HG02970 (cell line): Measurements from ENCODE around the gene SSR4.

ENCODE experiments used
- ATAC-seq: cut with Tn5 transposase; IDR thresholded peaks from one replicate; pipeline ENCODE4 v1.9.1; 2021; ENCODE audit warnings: mild to moderate bottlenecking, moderate library complexity, moderate number of reproducible peaks; ENCODE audit not compliant: unreplicated experiment, low FRiP score

The SSR4 gene

DNA sequence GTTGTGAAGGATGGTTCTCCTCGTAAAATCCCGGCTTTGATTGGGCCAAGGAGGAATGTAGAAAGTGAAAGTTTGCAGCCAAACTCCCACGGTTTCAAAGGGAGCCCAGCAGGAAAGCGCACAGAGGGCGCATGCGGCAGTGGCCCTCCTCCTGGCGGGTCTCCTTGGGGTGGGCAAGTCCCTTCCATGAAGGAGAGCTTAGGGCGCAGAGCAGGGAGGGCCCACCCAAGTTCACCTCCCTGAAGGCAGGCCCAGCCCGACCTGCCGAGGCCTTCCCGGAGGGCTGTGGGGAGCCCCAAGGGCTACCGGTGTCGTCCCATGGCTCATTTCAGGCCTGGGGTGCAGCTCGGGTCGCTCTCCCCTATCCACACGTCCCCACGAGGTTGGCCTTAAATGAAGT, 33.8 kb downstream of the SSR4 start:
- no peak for ATAC-seq

DNA sequence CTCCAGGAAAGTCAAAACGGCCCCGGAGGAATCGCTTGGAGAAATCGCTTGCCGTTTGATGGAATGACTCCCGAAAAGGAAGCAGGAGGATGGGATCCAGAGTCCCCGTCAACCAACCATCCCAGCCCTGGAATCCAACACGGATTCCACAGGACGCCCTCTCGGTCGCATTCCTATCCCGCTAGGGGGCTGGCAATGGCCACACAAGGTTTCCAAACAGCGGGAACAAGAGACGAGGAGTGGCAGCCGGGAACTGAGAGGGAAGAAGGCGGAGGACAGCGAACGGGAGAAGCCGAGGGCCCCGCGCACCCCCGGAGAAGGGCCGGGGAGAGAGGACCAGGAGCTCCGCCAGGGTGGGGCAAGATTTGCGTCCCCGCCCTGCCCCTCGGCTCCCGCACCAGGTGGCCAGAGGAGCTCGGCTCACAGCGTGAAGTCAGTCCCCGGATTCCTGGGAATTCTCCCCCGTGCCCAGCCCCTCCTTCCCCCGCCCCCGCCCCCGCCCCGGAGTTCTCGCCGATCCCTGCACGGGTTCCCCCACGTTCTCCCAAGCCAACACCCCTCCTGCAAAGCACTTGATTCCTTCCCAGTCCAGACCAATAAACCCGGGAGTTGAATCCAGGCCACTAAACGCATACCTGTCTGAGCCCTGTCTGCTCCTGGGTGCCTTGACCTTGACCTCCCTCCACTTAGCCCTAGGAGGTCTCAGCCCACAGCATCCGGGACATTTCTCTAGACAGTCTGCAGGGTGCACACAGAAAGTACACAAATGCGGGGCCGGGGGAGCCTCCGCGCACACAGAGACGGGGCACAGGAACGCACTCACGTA, 34.5 kb downstream of the SSR4 start:
- no peak for ATAC-seq

DNA sequence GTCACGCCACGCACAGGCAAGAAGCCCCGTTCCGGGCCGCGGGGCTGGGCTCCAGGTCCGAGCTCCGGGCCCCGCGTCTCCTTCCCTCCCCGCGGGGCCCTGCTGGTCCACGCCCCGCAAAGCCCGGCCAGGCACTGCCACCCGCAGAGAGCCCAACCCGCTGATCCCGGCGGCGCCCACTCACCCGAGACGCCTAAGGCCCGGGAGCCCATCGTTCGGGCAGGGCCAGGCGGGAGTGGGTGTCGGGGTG, 35.0 kb downstream of the SSR4 start:
- no peak for ATAC-seq

DNA sequence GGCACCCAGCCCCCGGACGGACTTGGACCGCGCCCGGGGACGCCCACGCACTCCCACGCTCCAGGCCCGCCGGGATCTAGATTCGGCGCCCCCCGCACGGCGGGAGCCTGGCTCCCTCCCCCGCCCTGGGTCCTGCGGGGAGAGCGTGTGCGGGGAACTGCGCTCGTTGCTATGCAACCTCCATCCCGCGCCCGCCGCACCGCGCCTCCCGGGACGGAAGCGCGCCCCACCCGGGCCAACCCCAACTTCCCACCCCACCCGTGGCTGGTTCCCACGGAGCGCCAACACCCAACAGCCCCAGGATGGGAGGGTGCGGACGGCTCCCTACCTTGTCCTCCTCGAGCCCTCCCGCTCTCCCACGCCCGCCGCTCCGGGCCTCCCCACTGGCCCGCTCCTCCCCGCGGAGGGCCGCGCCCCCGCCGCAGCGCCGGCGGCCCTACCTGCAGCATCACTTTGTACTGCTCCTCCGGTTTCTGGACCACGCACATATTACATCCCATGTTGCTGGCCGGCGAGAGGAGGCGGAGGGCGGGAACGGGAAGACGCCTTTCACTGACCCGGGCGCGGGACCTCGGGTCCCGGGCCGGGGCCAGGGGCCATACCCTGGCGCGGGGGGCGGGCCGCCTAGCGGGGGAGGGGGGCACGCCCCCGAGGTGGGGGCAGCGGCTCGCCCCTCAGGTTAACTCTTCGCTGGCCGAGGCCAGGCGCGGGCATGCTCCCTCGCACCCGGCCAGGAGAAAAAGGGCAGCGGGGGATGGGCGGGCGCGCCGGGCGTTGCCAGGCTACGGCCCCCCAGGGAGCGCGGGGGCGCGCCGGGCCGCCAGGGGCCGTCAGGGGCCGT, 35.6 kb downstream of the SSR4 start, which contains the start of gene PDZD4:
Gene PDZD4 (minus strand): TSS at position 746 of the 841 bp plus-strand sequence. CDS start 246 bp downstream, at position 500.
- ATAC-seq, result no peak

DNA sequence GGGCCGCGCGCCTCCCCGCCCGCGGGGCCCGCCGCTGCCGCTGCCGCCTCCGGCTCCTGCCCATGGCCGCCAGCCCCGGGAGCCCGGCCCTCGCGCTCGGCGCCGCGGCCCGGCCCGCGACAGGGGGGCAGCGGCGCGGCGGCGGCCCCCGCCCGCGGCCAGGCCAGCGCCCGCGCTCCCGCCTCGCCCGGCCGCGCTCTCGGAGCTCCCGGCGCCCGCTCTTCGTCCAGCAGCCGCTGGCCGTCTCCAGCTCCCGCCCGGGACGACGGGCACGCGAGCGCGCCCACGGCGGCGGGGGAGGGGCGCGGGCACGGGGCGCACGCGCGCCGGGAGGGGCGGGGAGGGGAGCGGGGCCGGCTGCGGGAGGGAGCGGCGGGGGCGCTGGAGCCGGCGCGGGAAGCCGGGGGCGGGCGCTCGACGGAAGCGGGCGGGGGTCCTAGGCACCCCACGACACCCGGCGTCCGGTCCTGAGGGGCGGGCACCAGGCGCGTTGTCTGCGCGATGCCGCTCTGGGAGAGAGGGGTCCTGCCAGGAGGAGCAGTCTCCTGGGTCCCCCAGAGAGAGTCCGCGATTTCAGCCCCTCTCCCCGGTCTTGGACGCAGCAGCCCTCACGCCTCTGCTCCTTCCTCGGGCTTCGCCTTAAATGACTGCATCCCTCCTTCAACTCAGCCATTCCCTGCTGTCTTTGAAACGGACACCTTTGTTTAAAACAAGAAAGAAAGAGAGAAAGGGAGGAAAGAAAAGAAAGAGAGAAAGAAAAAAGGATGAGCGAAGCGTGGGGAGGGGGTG, 36.4 kb downstream of the SSR4 start:
- no peak for ATAC-seq

DNA sequence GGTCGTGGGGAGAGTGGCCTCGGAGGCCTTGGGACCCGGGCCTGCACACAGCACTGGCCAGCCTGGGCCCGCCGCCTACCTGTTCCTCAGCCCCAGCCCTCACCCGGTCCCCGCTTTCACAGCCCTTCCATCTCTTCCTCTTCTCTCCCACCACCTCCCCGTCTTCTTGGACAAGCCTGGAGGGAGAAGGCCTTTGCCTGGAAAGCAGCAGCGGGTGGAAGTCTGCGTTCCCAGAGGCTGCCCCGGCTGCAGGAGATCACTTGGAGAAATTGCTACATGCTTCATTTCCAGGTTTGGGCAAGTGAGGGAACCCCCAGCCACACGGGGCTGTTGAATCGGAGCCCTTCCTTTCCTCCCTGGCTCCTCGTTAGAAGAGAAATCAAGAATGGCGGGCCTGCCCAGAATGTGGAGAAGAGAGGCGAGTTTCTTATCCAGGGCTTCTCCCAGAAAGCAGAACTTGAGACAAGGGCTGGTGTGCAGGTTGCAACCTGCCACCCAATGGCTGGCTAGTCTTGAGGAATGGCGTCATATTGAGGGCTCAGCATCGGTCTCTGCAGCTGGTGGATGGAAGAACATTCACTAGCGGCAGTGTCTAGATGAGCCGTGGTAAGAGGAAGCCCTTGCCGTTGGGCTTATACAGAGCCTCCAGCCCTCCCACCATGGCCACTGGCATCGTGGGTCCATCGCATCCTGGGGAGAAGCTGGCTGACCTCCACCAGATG, 37.1 kb downstream of the SSR4 start:
- no peak for ATAC-seq

DNA sequence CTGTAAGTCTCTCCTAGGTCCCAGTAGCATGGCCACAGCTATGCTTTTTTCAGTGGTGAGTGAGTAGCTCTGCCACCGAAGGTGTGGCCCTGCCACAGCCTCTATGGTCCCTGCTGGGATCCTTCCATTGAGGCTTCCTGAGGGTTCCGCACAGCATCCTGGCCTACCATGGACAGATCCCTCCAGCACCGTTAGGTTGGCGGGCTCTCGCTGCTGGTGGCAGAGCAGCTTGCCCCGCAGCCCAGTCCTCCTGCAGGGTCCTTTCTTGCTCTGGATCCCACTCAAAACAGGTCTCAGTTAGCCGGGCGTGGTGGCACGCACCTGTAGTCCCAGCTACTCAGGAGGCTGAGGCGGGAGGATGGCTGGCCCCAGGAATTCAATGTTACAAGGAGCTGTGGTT, 38.3 kb downstream of the SSR4 start:
- ATAC-seq, result no peak

DNA sequence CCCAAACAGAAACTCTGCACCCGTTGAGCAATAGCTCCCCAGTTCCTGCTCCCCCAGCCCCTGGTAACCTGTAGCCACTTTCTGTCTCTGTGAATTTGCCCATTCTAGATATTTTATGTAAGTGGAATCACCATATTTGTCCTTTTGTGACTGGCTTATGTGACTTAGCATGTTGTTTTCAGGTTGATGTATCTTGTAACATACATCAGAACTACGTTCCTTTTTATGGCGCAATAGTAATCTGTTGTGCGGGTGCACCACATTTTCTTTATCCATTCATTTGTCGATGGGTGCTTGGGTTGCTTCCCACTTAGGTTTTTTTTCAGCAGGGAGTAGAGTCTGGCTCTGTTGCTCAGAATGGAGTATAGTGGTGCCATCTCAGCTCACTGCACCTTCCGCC, 42.5 kb downstream of the SSR4 start:
- ATAC-seq, result no peak

DNA sequence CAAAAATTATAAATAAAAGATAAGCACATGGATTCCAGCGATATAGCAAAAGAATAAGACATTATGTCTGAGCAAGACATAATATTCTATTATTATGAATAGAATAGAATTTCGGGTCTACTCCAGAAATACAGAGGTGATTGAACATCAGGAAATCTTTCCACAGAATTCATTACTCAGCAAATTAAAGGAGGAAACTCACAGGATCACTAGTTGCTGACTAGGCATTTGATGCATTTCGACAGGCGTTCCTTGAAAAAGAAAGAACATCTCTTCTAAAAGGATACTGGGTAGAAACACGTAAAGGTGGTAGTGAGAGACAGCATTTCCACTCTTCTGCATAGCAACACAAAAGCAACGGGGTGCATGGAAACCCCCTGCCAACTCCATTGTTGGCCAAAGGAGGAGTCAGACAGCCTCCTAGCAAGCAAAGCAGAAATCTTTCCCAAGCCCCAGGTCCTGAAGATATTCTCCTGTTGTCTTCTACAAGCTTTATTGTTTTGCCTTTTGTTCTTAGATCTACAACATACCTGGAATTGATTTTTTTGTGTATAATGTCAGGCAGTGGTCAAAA, 50.1 kb downstream of the SSR4 start:
- no peak for ATAC-seq

DNA sequence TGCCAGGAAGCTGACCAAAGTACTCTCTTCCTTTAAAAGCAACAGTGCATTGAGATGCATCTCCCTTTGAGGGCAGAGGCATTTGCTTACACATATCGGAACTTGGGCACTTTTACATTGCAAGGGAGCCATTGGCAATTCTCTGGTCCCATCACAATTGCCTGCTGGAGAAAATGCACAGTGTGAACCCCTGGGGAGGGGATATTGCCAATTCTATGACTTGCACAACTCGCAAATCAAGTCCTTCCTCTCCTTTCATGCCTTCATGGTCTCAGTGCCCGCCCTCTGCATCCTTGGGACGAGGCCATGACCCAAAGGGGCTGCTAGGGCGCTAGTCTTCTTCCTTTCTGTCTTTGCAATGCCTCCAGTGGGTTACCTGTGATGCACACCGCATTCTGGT, 50.7 kb downstream of the SSR4 start:
- no peak for ATAC-seq

DNA sequence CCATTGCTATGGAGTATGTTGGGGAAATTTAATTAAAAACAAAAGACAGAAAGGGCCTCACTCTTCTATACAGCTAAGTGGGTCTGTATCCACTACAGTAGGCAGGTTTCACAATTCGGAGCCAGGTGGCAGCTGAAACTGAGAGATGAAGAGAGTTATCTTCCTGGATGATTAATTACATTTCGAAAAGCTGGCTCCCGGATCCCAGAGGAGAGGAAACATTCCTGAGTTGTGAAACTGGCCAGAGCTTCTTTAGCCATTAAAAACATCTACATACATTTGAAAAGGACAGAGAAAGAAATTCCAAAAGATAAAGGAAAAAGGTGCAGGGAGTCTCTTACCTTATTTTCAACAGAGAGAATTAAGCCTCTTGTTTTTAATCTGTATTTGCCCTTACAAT, 51.4 kb downstream of the SSR4 start:
- ATAC-seq, result no peak
